ENCODE measurements around the gene NDST1. TPM values are rescaled to one million over a fixed set of nuclear protein-coding genes. Genes with fewer than 3 reads are reported as not detected.

Gene NDST1
- total RNA-seq, 1 experiment from 2014 or later, result 42.6 TPM

DNA sequence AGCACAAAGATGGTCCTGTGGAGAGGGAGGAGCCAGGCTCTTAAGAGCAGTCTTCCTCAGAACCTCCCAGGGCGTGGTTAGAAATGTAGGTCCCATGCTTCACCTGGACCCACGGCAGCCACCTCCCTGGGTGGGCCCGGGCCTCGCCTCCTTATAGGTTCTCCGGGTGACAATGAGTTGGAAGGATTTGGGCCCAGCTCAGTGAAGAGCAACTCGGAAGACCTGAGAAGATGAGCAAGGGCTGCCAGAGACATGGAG, 26.3 kb upstream of the NDST1 start:
- DNase-seq (no peak), ATAC-seq (no peak)
- Histone ChIP-seq H3K79me2 (ENCODE audit: low read length) (peaks cover 7% of the 10 kb centered on the region), H3K4me1 (ENCODE audit: insufficient read depth, low read length) (peaks cover 5% of the 10 kb centered on the region; the same call in 1 of the 2 replicates), H3F3A (ENCODE audit: low read length, unreplicated experiment) (no peaks in the 10 kb centered on the region), H3K27ac (ENCODE audit: low read length) (no peak overlapping the region), H2AFZ (ENCODE audit: low read length) (no peak overlapping the region), H3K9ac (ENCODE audit: low read length) (no peak overlapping the region), H3K27me3 (ENCODE audit: low read length) (no peaks in the 10 kb centered on the region), H4K20me1 (ENCODE audit: low read length) (no peaks in the 10 kb centered on the region), H3K9me3 (ENCODE audit: low read length) (no peaks in the 10 kb centered on the region), H3K4me3 (ENCODE audit: low read length) (no peak overlapping the region), H3K9me2 (replicated peaks; ENCODE audit: low read length) (no peaks in the 10 kb centered on the region), H3K4me2 (ENCODE audit: low read length) (no peak overlapping the region), H3K36me3 (ENCODE audit: low read depth, low read length) (no peaks in the 10 kb centered on the region)
- intact Hi-C loops (cut with micrococcal nuclease), result no loop called here
- ChIA-PET POLR2A (ENCODE audit: unreplicated experiment) (no interaction called here), CTCF (no interaction called here)
- no TSS peak for BruUV-seq (replicated peaks)
- no peak for TF ChIP-seq EZH2 (IDR thresholded peaks at IDR 0.05; ENCODE audit: low read length, unreplicated experiment)
- TF ChIP-seq EZH2phosphoT487 (IDR thresholded peaks at IDR 0.05; ENCODE audit: borderline replicate concordance, low read length), result no peak
- TF ChIP-seq, protein P1, sequence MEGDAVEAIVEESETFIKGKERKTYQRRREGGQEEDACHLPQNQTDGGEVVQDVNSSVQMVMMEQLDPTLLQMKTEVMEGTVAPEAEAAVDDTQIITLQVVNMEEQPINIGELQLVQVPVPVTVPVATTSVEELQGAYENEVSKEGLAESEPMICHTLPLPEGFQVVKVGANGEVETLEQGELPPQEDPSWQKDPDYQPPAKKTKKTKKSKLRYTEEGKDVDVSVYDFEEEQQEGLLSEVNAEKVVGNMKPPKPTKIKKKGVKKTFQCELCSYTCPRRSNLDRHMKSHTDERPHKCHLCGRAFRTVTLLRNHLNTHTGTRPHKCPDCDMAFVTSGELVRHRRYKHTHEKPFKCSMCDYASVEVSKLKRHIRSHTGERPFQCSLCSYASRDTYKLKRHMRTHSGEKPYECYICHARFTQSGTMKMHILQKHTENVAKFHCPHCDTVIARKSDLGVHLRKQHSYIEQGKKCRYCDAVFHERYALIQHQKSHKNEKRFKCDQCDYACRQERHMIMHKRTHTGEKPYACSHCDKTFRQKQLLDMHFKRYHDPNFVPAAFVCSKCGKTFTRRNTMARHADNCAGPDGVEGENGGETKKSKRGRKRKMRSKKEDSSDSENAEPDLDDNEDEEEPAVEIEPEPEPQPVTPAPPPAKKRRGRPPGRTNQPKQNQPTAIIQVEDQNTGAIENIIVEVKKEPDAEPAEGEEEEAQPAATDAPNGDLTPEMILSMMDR (conservative IDR thresholded peaks at IDR 0.05; ENCODE audit: low read depth, low read length), result no peak

DNA sequence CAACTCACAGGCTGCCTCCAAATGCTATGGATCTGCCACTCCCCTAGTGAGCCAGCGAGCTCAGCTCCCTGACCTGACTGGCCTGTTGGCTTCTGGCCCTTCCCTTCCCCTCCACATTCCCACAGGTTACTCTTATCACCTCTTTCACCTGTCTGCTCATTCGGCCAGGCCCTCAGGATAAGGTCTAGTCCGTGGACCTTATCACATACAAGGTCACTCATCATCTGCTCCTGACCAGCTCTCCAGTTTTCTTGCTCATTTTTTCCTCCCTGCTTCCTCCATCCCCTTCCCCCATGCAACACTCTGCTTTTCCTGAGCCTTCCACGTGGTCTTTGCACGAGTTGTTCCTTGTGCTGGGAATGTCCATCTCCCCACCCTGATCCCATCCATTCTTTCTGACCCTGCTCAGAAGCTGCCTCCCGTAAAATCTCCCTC, 25.9 kb upstream of the NDST1 start:
- H3K27ac ChIP-seq (ENCODE audit: low read length), result no peak overlapping the region

More for the DNA sequence above, 25.9 kb upstream of the NDST1 start:
- H3K27me3 ChIP-seq (ENCODE audit: low read length), result no peaks in the 10 kb centered on the region
- ATAC-seq, result no peak
- intact Hi-C loops (cut with micrococcal nuclease), result no loop called here
- no TSS peak for BruUV-seq (replicated peaks)
- H3K4me1 ChIP-seq (ENCODE audit: insufficient read depth, low read length), result peaks cover 7% of the 10 kb centered on the region
- no peaks in the 10 kb centered on the region for H3F3A ChIP-seq (ENCODE audit: low read length, unreplicated experiment)
- H3K4me3 ChIP-seq (ENCODE audit: low read length), result no peak overlapping the region
- CTCF ChIA-PET, result no interaction called here
- H3K9ac ChIP-seq (ENCODE audit: low read length), result no peak overlapping the region
- no peak for DNase-seq
- H3K36me3 ChIP-seq (ENCODE audit: low read depth, low read length), result no peaks in the 10 kb centered on the region
- TF ChIP-seq EZH2phosphoT487 (IDR thresholded peaks at IDR 0.05; ENCODE audit: borderline replicate concordance, low read length) (no peak), EZH2 (IDR thresholded peaks at IDR 0.05; ENCODE audit: low read length, unreplicated experiment) (no peak)
- TF ChIP-seq, protein P1 (conservative IDR thresholded peaks at IDR 0.05; ENCODE audit: low read depth, low read length), result no peak
- no peak overlapping the region for H2AFZ ChIP-seq (ENCODE audit: low read length)
- H3K9me2 ChIP-seq (replicated peaks; ENCODE audit: low read length), result no peaks in the 10 kb centered on the region
- H4K20me1 ChIP-seq (ENCODE audit: low read length), result no peaks in the 10 kb centered on the region
- no peaks in the 10 kb centered on the region for H3K9me3 ChIP-seq (ENCODE audit: low read length)
- no peak overlapping the region for H3K4me2 ChIP-seq (ENCODE audit: low read length)
- POLR2A ChIA-PET (ENCODE audit: unreplicated experiment), result no interaction called here
- peaks cover 10% of the 10 kb centered on the region for H3K79me2 ChIP-seq (ENCODE audit: low read length)
